CD14-positive monocyte (primary cell): ENCODE data around the gene MYH10. TPM values are rescaled to one million over a fixed set of nuclear protein-coding genes. Genes with fewer than 3 reads are reported as not detected.

Experiments used
- DNase-seq, 3 donors: peaks; one replicate each; pipeline ENCODE4 v3.0.0-alpha.2; 2011 to 2022
- H2AFZ ChIP-seq: 2 replicates; pipeline ENCODE4 v1.6.0; 2012; ENCODE audit warnings: mild to moderate bottlenecking, low read depth, low read length, inconsistent platforms; ENCODE audit not compliant: insufficient read depth, poor library complexity, severe bottlenecking
- H3K27ac ChIP-seq, 2 donors: 1 replicate in 1 of 2; 2 replicates in 1 of 2; pipeline ENCODE4 v1.5.1; 2012 to 2013; ENCODE audit warnings: low read length in 2 of 2, control low read depth in 1 of 2, inconsistent platforms in 1 of 2, low read depth in 1 of 2, mild to moderate bottlenecking in 1 of 2
- H3K27me3 ChIP-seq, 2 donors: one replicate each; pipeline versions ENCODE4 v1.6.0 to v1.6.1; 2011 to 2013; ENCODE audit warnings: low read length in 2 of 2; ENCODE audit not compliant: control insufficient read depth in 2 of 2, insufficient read depth in 2 of 2
- H3K36me3 ChIP-seq, 2 donors: replicated peaks in 1 of 2; 1 replicate in 1 of 2; 2 replicates in 1 of 2; pipeline versions ENCODE4 v1.5.1 to v1.6.1; 2012 to 2013; ENCODE audit warnings: low read length in 2 of 2, control low read depth in 1 of 2, inconsistent platforms in 1 of 2, mild to moderate bottlenecking in 1 of 2; ENCODE audit not compliant: insufficient read depth in 2 of 2, control insufficient read depth in 1 of 2
- H3K4me1 ChIP-seq, 2 donors: 1 replicate in 1 of 2; 2 replicates in 1 of 2; pipeline versions ENCODE4 v1.5.1 to v1.6.1; 2012 to 2013; ENCODE audit warnings: low read length in 2 of 2, control low read depth in 1 of 2, inconsistent platforms in 1 of 2, mild to moderate bottlenecking in 1 of 2, moderate library complexity in 1 of 2; ENCODE audit not compliant: insufficient read depth in 2 of 2, control insufficient read depth in 1 of 2
- H3K4me2 ChIP-seq: replicated peaks from 2 replicates; pipeline ENCODE3; 2012; ENCODE audit warnings: low read length, moderate library complexity, mild to moderate bottlenecking; ENCODE audit not compliant: poor library complexity, severe bottlenecking; ENCODE audit errors: extremely low read depth
- H3K4me3 ChIP-seq, 3 experiments: fragments of 200-600 bp in 1 of 3; sonication (generic) in 1 of 3; replicated peaks in 1 of 3; 1 replicate in 2 of 3; 2 replicates in 1 of 3; pipeline ENCODE4 v1.5.1; 2011 to 2013; ENCODE audit warnings: low read length in 3 of 3, mild to moderate bottlenecking in 3 of 3, control low read depth in 2 of 3, low read depth in 2 of 3, inconsistent platforms in 1 of 3, moderate library complexity in 1 of 3
- H3K79me2 ChIP-seq: 2 replicates; pipeline ENCODE4 v1.6.0; 2012; ENCODE audit warnings: mild to moderate bottlenecking, control low read depth, inconsistent platforms, low read length, moderate library complexity; ENCODE audit not compliant: insufficient read depth
- H3K9ac ChIP-seq: 2 replicates; pipeline ENCODE4 v1.6.0; 2017; ENCODE audit warnings: low read length, mild to moderate bottlenecking; ENCODE audit not compliant: insufficient read depth, poor library complexity, severe bottlenecking
- H3K9me3 ChIP-seq, 2 donors: replicated peaks in 1 of 2; 1 replicate in 1 of 2; 2 replicates in 1 of 2; pipeline versions ENCODE4 v1.5.1 to v1.6.1; 2012 to 2013; ENCODE audit warnings: low read length in 2 of 2, control low read depth in 1 of 2; ENCODE audit not compliant: control insufficient read depth in 1 of 2, insufficient read depth in 1 of 2
- H4K20me1 ChIP-seq: 2 replicates; pipeline ENCODE4 v1.6.0; 2012; ENCODE audit warnings: mild to moderate bottlenecking, low read length, control low read depth, moderate library complexity; ENCODE audit not compliant: insufficient read depth
- H3K27ac Mint-ChIP-seq, 7 donors: one replicate each; pipeline ENCODE4 v1.8.0; 2020; ENCODE audit warnings: mild to moderate bottlenecking in 7 of 7, mixed read lengths in 7 of 7, moderate library complexity in 6 of 7, inconsistent platforms in 2 of 7
- H3K27me3 Mint-ChIP-seq, 3 donors: one replicate each; pipeline ENCODE4 v1.8.0; 2021 to 2022; ENCODE audit warnings: low read depth in 3 of 3, mild to moderate bottlenecking in 3 of 3, mixed read lengths in 3 of 3, moderate library complexity in 3 of 3, inconsistent platforms in 1 of 3
- H3K36me3 Mint-ChIP-seq, 2 donors: one replicate each; pipeline ENCODE4 v1.8.0; 2020; ENCODE audit warnings: mixed read lengths in 2 of 2, inconsistent platforms in 1 of 2, mild to moderate bottlenecking in 1 of 2
- H3K4me1 Mint-ChIP-seq: one replicate; pipeline ENCODE4 v1.8.0; 2020; ENCODE audit warnings: mild to moderate bottlenecking, mixed read lengths
- H3K4me3 Mint-ChIP-seq, 2 donors: one replicate each; pipeline ENCODE4 v1.8.0; 2020; ENCODE audit warnings: mild to moderate bottlenecking in 2 of 2, mixed read lengths in 2 of 2, moderate library complexity in 1 of 2
- H3K9me3 Mint-ChIP-seq, 7 donors: one replicate each; pipeline ENCODE4 v1.8.0; 2020 to 2022; ENCODE audit warnings: mixed read lengths in 7 of 7, mild to moderate bottlenecking in 6 of 7, moderate library complexity in 6 of 7, inconsistent platforms in 2 of 7
- WGBS: methylation state at CpG from one replicate; pipeline ENCODE4 v1.1.5; 2013; ENCODE audit warnings: missing lambda C conversion rate; ENCODE audit not compliant: insufficient coverage; 5-methylcytosine and 5-hydroxymethylcytosine counted together
- intact Hi-C, 2 donors: fragments of 100-400 bp; cut with micrococcal nuclease; formaldehyde crosslinking; loops; one replicate each; pipeline versions ENCODE4 v1.15.0 to v1.15.1; 2023
- polyA plus RNA-seq, 3 donors: library from polyadenylated mRNA; depleted of rRNA in 1 of 3; unstranded in 2 of 3; stranded (reverse) in 1 of 3; fragments of 300-500 nt in 2 of 3; fragments of >200 nt in 1 of 3; fragmentation: Illumina TruSeq in 2 of 3; gene quantifications; 1 replicate in 2 of 3; 2 replicates in 1 of 3; pipeline ENCODE4 v1.2.3, GENCODE V29; 2012 to 2021
- TF ChIP-seq, protein P1 (sequence below): fragments of 200-600 bp; IDR thresholded peaks from one replicate; pipeline ENCODE4 v1.8.0; 2022; ENCODE audit warnings: antibody characterized with exemption, mild to moderate bottlenecking

MYH10 gene
- polyA plus RNA-seq, 3 donors = 0.42 to 0.65 TPM; not detected in 1

DNA sequence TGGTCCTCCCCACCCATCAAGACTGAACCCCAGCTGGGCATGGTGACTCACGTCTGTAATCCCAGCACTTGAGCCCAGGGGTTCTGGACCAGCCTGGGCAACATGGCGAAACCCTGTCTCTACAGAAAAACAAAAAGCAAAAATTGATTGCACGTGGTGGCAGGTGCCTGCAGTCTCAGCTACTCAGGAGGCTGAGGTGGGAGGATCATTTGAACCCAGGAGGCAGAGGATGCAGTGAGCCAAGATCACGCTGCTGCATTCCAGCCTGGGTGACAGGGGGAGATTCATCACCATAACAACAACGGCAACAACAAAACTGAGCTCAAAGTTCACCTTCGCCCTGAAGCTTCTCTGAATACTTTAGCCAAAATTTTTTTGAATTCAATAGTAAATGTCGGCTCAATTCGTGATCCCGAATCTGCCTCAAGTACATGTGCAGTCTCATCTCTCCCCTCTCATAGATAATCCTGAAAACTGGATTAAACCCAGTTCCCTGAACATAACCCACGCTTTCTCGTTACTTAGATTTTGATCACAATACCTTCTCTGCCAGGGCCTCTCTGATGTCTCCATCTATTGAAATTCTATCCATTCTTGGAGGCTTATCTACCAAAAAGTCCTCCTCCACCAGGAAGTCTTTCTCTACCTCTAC lies 13.5 kb upstream of the MYH10 start:
- DNase-seq = no peak
- Histone ChIP-seq H3K4me3 (no peak overlapping the region), H2AFZ (no peak overlapping the region), H3K4me1 (no peaks in the 10 kb centered on the region), H3K9me3 (no peaks in the 10 kb centered on the region), H3K79me2 (no peaks in the 10 kb centered on the region), H3K9ac (no peak overlapping the region), H3K4me2 (no peak overlapping the region), H3K27me3 (peaks cover 8 to 13% of the 10 kb centered on the region in 2 donors), H4K20me1 (no peaks in the 10 kb centered on the region), H3K27ac (no peak overlapping the region), H3K36me3 (no peaks in the 10 kb centered on the region)
- intact Hi-C loops = no loop called here
- WGBS = 100% methylated on average over 9 of the region's 11 CpGs
- no peak overlapping the region for H3K4me3 Mint-ChIP-seq
- H3K9me3 Mint-ChIP-seq = no peaks in the 10 kb centered on the region
- no peak overlapping the region for H3K27ac Mint-ChIP-seq
- TF ChIP-seq, protein P1, sequence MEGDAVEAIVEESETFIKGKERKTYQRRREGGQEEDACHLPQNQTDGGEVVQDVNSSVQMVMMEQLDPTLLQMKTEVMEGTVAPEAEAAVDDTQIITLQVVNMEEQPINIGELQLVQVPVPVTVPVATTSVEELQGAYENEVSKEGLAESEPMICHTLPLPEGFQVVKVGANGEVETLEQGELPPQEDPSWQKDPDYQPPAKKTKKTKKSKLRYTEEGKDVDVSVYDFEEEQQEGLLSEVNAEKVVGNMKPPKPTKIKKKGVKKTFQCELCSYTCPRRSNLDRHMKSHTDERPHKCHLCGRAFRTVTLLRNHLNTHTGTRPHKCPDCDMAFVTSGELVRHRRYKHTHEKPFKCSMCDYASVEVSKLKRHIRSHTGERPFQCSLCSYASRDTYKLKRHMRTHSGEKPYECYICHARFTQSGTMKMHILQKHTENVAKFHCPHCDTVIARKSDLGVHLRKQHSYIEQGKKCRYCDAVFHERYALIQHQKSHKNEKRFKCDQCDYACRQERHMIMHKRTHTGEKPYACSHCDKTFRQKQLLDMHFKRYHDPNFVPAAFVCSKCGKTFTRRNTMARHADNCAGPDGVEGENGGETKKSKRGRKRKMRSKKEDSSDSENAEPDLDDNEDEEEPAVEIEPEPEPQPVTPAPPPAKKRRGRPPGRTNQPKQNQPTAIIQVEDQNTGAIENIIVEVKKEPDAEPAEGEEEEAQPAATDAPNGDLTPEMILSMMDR = no peak
- H3K36me3 Mint-ChIP-seq = no peaks in the 10 kb centered on the region
- peaks cover 4 to 12% (median 10%) of the 10 kb centered on the region in 3 donors for H3K27me3 Mint-ChIP-seq
- H3K4me1 Mint-ChIP-seq = no peaks in the 10 kb centered on the region

DNA sequence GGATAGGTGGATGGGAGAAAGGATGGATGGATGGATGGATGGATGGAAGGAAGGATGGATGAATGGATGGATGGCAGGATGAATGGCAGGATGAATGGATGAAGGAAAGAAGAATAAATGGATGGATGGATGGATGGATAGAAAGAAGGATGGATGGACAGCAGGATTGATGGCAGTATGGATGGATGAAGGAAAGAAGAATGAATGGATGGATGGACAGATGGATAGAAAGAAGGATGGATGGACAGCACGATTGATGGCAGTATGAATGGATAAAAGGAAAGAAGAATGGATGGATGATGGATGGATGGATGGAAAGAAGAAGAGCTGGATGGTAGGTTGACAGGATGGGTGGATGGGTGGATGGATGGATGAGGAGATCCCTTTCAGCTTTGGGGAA lies 9.2 kb upstream of the MYH10 start:
- WGBS = 70% methylated on average over 1 of the region's 1 CpG
- no peak for DNase-seq
- Histone ChIP-seq H3K27ac (no peak overlapping the region), H3K79me2 (no peaks in the 10 kb centered on the region), H3K4me3 (no peak overlapping the region), H3K27me3 (peaks cover 13 to 22% of the 10 kb centered on the region in 2 donors), H3K9ac (no peak overlapping the region), H3K36me3 (no peaks in the 10 kb centered on the region), H4K20me1 (no peaks in the 10 kb centered on the region), H3K9me3 (no peaks in the 10 kb centered on the region), H3K4me1 (no peaks in the 10 kb centered on the region), H3K4me2 (no peak overlapping the region), H2AFZ (no peak overlapping the region)
- TF ChIP-seq, protein P1 = no peak
- Mint-ChIP-seq H3K36me3 (no peaks in the 10 kb centered on the region), H3K27ac (no peak overlapping the region), H3K4me1 (no peaks in the 10 kb centered on the region), H3K4me3 (no peak overlapping the region), H3K9me3 (peaks cover 0 to 3% (median 0%) of the 10 kb centered on the region in 7 donors), H3K27me3 (peaks cover 17 to 28% (median 20%) of the 10 kb centered on the region in 3 donors)
- intact Hi-C loops = no loop called here
